GM19238 (cell line): Measurements from ENCODE around the gene OR1G1.
A peak's percentile ranks its signal among the peaks of the same experiment; 100 is the strongest.
"Not testable (repeated sequence)": the region's sequence is repeated elsewhere in the genome, so short reads cannot be mapped to it uniquely, and the experiment has no call there.

ENCODE experiments used
- DNase-seq: peaks from one replicate; pipeline ENCODE4 v3.0.0; 2011; ENCODE audit warnings: low spot score; ENCODE audit not compliant: insufficient read length

OR1G1 gene

DNA sequence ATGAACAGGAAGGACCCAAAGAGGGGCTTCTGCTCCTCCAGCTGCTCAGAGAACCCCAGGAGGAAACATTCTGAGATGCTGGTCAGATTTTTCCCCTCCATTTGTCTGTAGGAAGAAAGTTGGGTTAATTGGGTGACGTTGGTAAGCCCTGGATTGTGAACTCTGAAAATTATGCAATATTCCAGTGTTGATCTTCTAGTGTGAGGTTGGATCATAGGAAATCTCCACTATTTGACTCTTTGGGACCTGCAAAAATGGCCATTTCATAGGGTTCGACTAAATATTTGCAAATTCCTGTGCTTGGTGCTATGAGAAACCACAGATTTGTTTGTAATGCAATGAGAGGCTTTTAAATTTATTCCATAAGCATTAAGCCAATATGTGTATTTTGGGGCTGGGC, at the start of gene OR1G1:
OR1G1 (minus strand) TSS at position 101 of the 400 bp plus-strand sequence; CDS start at position 101, 0 bp downstream.
- no peak for DNase-seq

GRCh38 chr17:3167574-3167973, 40.2 kb upstream of the OR1G1 start:
- DNase-seq: peak; percentile 10

GRCh38 chr17:3157218-3157617, 29.9 kb upstream of the OR1G1 start:
- no peak for DNase-seq

DNA sequence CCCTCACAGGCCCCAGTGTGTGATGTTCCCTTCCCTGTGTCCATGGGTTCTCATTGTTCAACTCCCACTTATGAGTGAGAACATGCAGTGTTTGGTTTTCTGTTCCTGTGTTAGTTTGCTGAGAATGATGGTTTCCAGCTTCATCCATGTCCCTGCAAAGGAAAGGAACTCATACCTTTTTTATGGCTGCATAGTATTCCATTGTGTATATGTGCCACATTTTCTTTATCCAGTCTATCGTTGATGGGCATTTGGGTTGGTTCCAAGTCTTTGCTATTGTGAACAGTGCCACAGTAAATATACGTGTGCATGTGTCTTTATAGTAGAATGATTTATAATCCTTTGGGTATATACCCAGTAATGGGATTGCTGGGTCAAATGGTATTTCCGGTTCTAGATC, 10.1 kb upstream of the OR1G1 start:
- DNase-seq: not testable (repeated sequence)

DNA sequence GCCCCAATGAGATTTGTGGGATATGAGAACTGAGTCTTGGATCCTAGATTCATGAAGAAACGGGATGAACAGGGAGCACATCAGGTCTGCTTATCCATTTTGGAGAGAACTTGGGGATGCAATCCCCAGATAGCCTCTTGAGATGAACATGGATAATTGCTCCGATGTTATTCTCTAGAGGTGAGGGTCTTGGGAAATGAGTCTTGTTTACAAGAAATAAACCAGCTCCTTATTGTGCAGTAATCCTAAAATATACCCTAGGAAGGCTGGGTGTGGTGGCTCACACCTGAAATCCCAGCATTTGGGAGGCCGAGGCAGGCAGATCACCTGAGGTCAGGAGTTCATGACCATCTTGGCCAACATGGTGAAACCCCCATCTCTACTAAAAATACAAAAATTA, 23.0 kb downstream of the OR1G1 start, which contains the start of gene OR1D2:
OR1D2 (minus strand) TSS at position 101 of the 400 bp plus-strand sequence. CDS start 11,426 bp downstream, outside the sequence.
- no peak for DNase-seq
